DOHH2 (cell line): Measurements from ENCODE around the gene ACACB.
"Not testable (repeated sequence)": the region's sequence is repeated elsewhere in the genome, so short reads cannot be mapped to it uniquely, and the experiment has no call there.

Source experiments
- H3F3A ChIP-seq: fragments of 200-600 bp; sonication (generic), shearing (Covaris generic); 2 replicates; pipeline ENCODE4 v1.6.0; 2016; ENCODE audit warnings: antibody characterized with exemption, mild to moderate bottlenecking; ENCODE audit not compliant: control insufficient read depth, insufficient read depth
- H3K27ac ChIP-seq: fragments of 200-600 bp; sonication (generic); 2 replicates; pipeline ENCODE4 v1.5.1; 2014; ENCODE audit warnings: low read depth, mild to moderate bottlenecking, low read length, moderate library complexity
- H3K27me3 ChIP-seq: fragments of 200-600 bp; sonication (generic); 2 replicates; pipeline ENCODE4 v1.6.1; 2014; ENCODE audit warnings: mild to moderate bottlenecking, low read length, mixed read lengths; ENCODE audit not compliant: control insufficient read depth
- H3K36me3 ChIP-seq: fragments of 200-600 bp; sonication (generic); 2 replicates; pipeline ENCODE4 v1.6.1; 2014; ENCODE audit warnings: mild to moderate bottlenecking, low read length, moderate library complexity, mixed read lengths; ENCODE audit not compliant: control insufficient read depth
- H3K4me1 ChIP-seq: fragments of 200-600 bp; sonication (generic); 2 replicates; pipeline ENCODE4 v1.6.1; 2014; ENCODE audit warnings: mild to moderate bottlenecking, low read length, mixed read lengths; ENCODE audit not compliant: control insufficient read depth
- H3K4me2 ChIP-seq: fragments of 200-600 bp; sonication (generic); 2 replicates; pipeline ENCODE4 v1.6.0; 2014; ENCODE audit warnings: mild to moderate bottlenecking, low read length, moderate library complexity
- H3K4me3 ChIP-seq: fragments of 200-600 bp; sonication (generic); 2 replicates; pipeline ENCODE4 v1.5.1; 2014; ENCODE audit warnings: mild to moderate bottlenecking, low read length, mixed read lengths
- H3K79me2 ChIP-seq: fragments of 200-600 bp; sonication (generic); 2 replicates; pipeline ENCODE4 v1.6.1; 2014; ENCODE audit warnings: mild to moderate bottlenecking, low read length, mixed read lengths; ENCODE audit not compliant: control insufficient read depth
- H3K9me2 ChIP-seq: fragments of 200-600 bp; sonication (generic); replicated peaks from 2 replicates; pipeline ENCODE4 v1.6.1; 2014; ENCODE audit warnings: mild to moderate bottlenecking, low read length, mixed read lengths; ENCODE audit not compliant: control insufficient read depth
- H3K9me3 ChIP-seq: fragments of 200-600 bp; sonication (generic); 2 replicates; pipeline ENCODE4 v1.6.1; 2014; ENCODE audit warnings: antibody characterized with exemption, low read length, mixed read lengths; ENCODE audit not compliant: control insufficient read depth, insufficient read depth
- H4K20me1 ChIP-seq: fragments of 200-600 bp; sonication (generic); 2 replicates; pipeline ENCODE4 v1.6.0; 2014; ENCODE audit warnings: low read depth, mild to moderate bottlenecking, antibody characterized with exemption, low read length, moderate library complexity; ENCODE audit not compliant: control insufficient read depth, insufficient read depth
- CTCF ChIP-seq: fragments of 200-600 bp; sonication (generic); IDR thresholded peaks from one replicate; pipeline ENCODE4 v1.5.1; 2014; ENCODE audit warnings: antibody characterized with exemption, mild to moderate bottlenecking, low read depth, low read length; ENCODE audit not compliant: poor library complexity, severe bottlenecking
- EZH2phosphoT487 ChIP-seq: fragments of 200-600 bp; sonication (generic); IDR thresholded peaks from 2 replicates; pipeline ENCODE4 v1.6.1; 2017; ENCODE audit warnings: borderline replicate concordance, mild to moderate bottlenecking, antibody characterized with exemption, low read length, moderate library complexity, mixed read lengths

Gene ACACB

DNA sequence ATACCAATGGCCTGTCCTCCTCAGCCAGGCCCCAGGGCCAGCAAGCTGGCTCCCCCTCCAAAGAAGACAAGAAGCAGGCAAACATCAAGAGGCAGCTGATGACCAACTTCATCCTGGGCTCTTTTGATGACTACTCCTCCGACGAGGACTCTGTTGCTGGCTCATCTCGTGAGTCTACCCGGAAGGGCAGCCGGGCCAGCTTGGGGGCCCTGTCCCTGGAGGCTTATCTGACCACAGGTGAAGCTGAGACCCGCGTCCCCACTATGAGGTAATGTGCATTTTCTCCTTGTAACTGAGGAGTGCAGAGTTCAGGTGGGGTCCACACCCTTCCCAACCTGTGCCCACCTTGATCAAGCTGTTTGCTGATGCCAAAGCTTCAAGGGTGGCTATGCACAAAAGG lies 23.4 kb downstream of the ACACB start:
- H3K9me3 ChIP-seq, result peaks cover 4% of the 10 kb centered on the region; the same call in 1 of the 2 replicates
- H3K27ac ChIP-seq, result no peak overlapping the region
- H3K4me1 ChIP-seq, result no peaks in the 10 kb centered on the region
- no peak overlapping the region for H3K4me2 ChIP-seq
- H3K9me2 ChIP-seq, result no peaks in the 10 kb centered on the region
- H3K27me3 ChIP-seq, result peaks cover 19% of the 10 kb centered on the region
- no peaks in the 10 kb centered on the region for H3F3A ChIP-seq
- no peak for TF ChIP-seq EZH2phosphoT487
- TF ChIP-seq CTCF, result no peak
- H3K36me3 ChIP-seq, result no peaks in the 10 kb centered on the region
- no peaks in the 10 kb centered on the region for H3K79me2 ChIP-seq
- no peaks in the 10 kb centered on the region for H4K20me1 ChIP-seq
- H3K4me3 ChIP-seq, result no peak overlapping the region

GRCh38 chr12:109140560-109140959 lies 24.2 kb downstream of the ACACB start:
- Histone ChIP-seq H3K4me2 (no peak overlapping the region), H3K4me1 (no peaks in the 10 kb centered on the region), H3K36me3 (no peaks in the 10 kb centered on the region), H4K20me1 (no peaks in the 10 kb centered on the region), H3K4me3 (no peak overlapping the region), H3K9me3 (peaks cover 4% of the 10 kb centered on the region; the same call in 1 of the 2 replicates), H3K27me3 (peaks cover 19% of the 10 kb centered on the region), H3K79me2 (no peaks in the 10 kb centered on the region), H3F3A (no peaks in the 10 kb centered on the region), H3K9me2 (no peaks in the 10 kb centered on the region), H3K27ac (no peak overlapping the region)
- TF ChIP-seq EZH2phosphoT487, result no peak
- no peak for TF ChIP-seq CTCF

DNA sequence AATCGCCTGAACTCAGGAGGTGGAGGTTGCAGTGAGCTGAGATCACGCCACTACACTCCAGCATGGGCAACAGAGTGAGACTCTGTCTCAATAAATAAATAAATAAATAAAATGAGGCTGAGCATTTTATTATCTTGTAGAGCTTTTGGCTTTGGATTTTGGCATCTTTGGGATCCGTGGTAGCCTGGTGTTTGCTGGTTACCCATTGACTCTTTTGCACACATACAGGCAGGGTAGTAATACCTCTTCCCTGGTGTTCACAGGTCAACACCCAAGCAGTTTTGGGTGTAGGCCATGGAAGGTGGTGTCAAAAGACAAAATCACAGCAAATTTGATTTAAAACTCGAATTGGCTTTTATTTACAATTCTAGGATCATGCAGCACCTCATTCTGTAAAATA lies 27.8 kb downstream of the ACACB start:
- Histone ChIP-seq H3K9me3 (no peaks in the 10 kb centered on the region), H3K4me2 (no peak overlapping the region), H3K27me3 (peaks cover 22% of the 10 kb centered on the region), H3K36me3 (no peaks in the 10 kb centered on the region), H4K20me1 (no peaks in the 10 kb centered on the region), H3K4me1 (no peaks in the 10 kb centered on the region), H3K9me2 (no peaks in the 10 kb centered on the region), H3F3A (no peaks in the 10 kb centered on the region), H3K4me3 (no peak overlapping the region), H3K79me2 (no peaks in the 10 kb centered on the region), H3K27ac (no peak overlapping the region)
- TF ChIP-seq CTCF (no peak), EZH2phosphoT487 (no peak)

- not testable (repeated sequence) for H3K27ac ChIP-seq, H4K20me1 ChIP-seq, H3F3A ChIP-seq, H3K36me3 ChIP-seq, H3K4me1 ChIP-seq, H3K9me2 ChIP-seq, H3K4me3 ChIP-seq, H3K79me2 ChIP-seq, H3K9me3 ChIP-seq, H3K4me2 ChIP-seq
- peaks cover 14% of the 10 kb centered on the region for H3K27me3 ChIP-seq
These were observed 30.7 kb downstream of the ACACB start for GRCh38 chr12:109147126-109147525.
